PC-3 (cell line): ENCODE measurements around the gene KCNC1. TPM values are rescaled to one million over a fixed set of nuclear protein-coding genes. Genes with fewer than 3 reads are reported as not detected.

Experiments
- ATAC-seq: fragments of 200-7000 bp; cut with Tn5 transposase; 2 replicates; pipeline ENCODE4 v1.9.1; 2020; ENCODE audit warnings: mild to moderate bottlenecking, moderate library complexity
- BruUV-seq: library from RNA; stranded (reverse); fragments of 400-500 nt; replicated peaks from 2 replicates; lab custom pipeline; 2021; lab: Mats Ljungman, UMichigan
- CTCF ChIA-PET: fragments of 300-600 bp; sonication (Branson Sonifier 250); formaldehyde crosslinking; loops from one replicate; lab custom pipeline; 2022; ENCODE audit warnings: antibody characterized with exemption; lab: Charles Lee
- POLR2A ChIA-PET: fragments of 300-600 bp; sonication (Branson Sonifier 250); formaldehyde crosslinking; loops from one replicate; lab custom pipeline; 2022; ENCODE audit warnings: antibody characterized with exemption; ENCODE audit not compliant: unreplicated experiment; lab: Charles Lee
- DNase-seq: peaks from one replicate; pipeline ENCODE4 v3.0.0-alpha.2; 2015
- H2AFZ ChIP-seq: fragments of 300-600 bp; sonication (generic); 2 replicates; pipeline ENCODE4 v1.6.0; 2016; ENCODE audit warnings: antibody characterized with exemption, low read length
- H3F3A ChIP-seq: fragments of 300-600 bp; sonication (generic); one replicate; pipeline ENCODE4 v1.6.0; 2017; ENCODE audit warnings: antibody characterized with exemption, low read length, control low read depth, mild to moderate bottlenecking; ENCODE audit not compliant: unreplicated experiment
- H3K27ac ChIP-seq: fragments of 300-600 bp; sonication (generic); 2 replicates; pipeline ENCODE4 v1.5.1; 2016; ENCODE audit warnings: mild to moderate bottlenecking, low read length
- H3K27me3 ChIP-seq: fragments of 300-600 bp; sonication (generic); 2 replicates; pipeline ENCODE4 v1.6.1; 2016; ENCODE audit warnings: low read length, mixed read lengths
- H3K36me3 ChIP-seq: fragments of 300-600 bp; sonication (generic); 2 replicates; pipeline ENCODE4 v1.6.1; 2016; ENCODE audit warnings: low read depth, mixed run types, low read length, mixed read lengths
- H3K4me1 ChIP-seq: fragments of 300-600 bp; sonication (generic); 2 replicates; pipeline ENCODE4 v1.5.1; 2016; ENCODE audit warnings: low read length; ENCODE audit not compliant: insufficient read depth
- H3K4me2 ChIP-seq: fragments of 300-600 bp; sonication (generic); 2 replicates; pipeline ENCODE4 v1.6.0; 2016; ENCODE audit warnings: low read length
- H3K4me3 ChIP-seq: fragments of 300-600 bp; sonication (generic); 2 replicates; pipeline ENCODE4 v1.5.1; 2016; ENCODE audit warnings: mild to moderate bottlenecking, low read length, mixed read lengths
- H3K79me2 ChIP-seq: fragments of 300-600 bp; sonication (generic); 2 replicates; pipeline ENCODE4 v1.6.1; 2017; ENCODE audit warnings: low read length, mixed read lengths
- H3K9ac ChIP-seq: fragments of 300-600 bp; sonication (generic); 2 replicates; pipeline ENCODE4 v1.6.0; 2016; ENCODE audit warnings: mild to moderate bottlenecking, low read length
- H3K9me2 ChIP-seq: fragments of 300-600 bp; sonication (generic); replicated peaks from 2 replicates; pipeline ENCODE4 v1.6.1; 2016; ENCODE audit warnings: mixed run types, low read length, mixed read lengths
- H3K9me3 ChIP-seq: fragments of 300-600 bp; sonication (generic); 2 replicates; pipeline ENCODE4 v1.6.1; 2016; ENCODE audit warnings: low read length, mixed read lengths
- H4K20me1 ChIP-seq: fragments of 300-600 bp; sonication (generic); 2 replicates; pipeline ENCODE4 v1.6.1; 2016; ENCODE audit warnings: low read length, mixed read lengths
- CTCF ChIP-seq: fragments of 300-600 bp; sonication (generic); conservative IDR thresholded peaks from 2 replicates; pipeline ENCODE4 v1.5.1; 2017; ENCODE audit warnings: antibody characterized with exemption, low read depth, mild to moderate bottlenecking, low read length
- EZH2 ChIP-seq: fragments of 300-600 bp; sonication (generic); IDR thresholded peaks from one replicate; pipeline ENCODE4 v1.6.1; 2017; ENCODE audit warnings: antibody characterized with exemption, mild to moderate bottlenecking, low read length; ENCODE audit not compliant: unreplicated experiment
- EZH2phosphoT487 ChIP-seq: fragments of 300-600 bp; sonication (generic); IDR thresholded peaks from 2 replicates; pipeline ENCODE4 v1.6.1; 2018; ENCODE audit warnings: mild to moderate bottlenecking, antibody characterized with exemption, low read length, borderline replicate concordance
- intact Hi-C: fragments of 100-400 bp; cut with micrococcal nuclease; formaldehyde crosslinking; loops from 2 replicates; pipeline ENCODE4 v1.9.0; 2023
- total RNA-seq: library from RNA; depleted of rRNA; stranded (reverse); fragments of >200 nt; gene quantifications from 2 replicates; pipeline ENCODE4 v1.2.3, GENCODE V29; 2014

Gene KCNC1
- total RNA-seq, 1 experiment from 2014 or later = not detected

- TF ChIP-seq EZH2phosphoT487 (no peak), EZH2 (no peak), CTCF (no peak)
- DNase-seq = no peak
- Histone ChIP-seq H4K20me1 (no peaks in the 10 kb centered on the region), H3F3A (peaks cover 5% of the 10 kb centered on the region), H3K9me2 (no peaks in the 10 kb centered on the region), H3K79me2 (no peaks in the 10 kb centered on the region), H3K36me3 (no peaks in the 10 kb centered on the region), H3K9me3 (no peaks in the 10 kb centered on the region), H3K27ac (no peak overlapping the region), H3K27me3 (no peaks in the 10 kb centered on the region), H3K4me1 (peaks cover 15% of the 10 kb centered on the region), H3K4me2 (no peak overlapping the region), H2AFZ (no peak overlapping the region), H3K4me3 (no peak overlapping the region), H3K9ac (no peak overlapping the region)
- intact Hi-C loops = loop anchor here (5.0 kb wide), 1 partner anchor 54 kb away; no protein-coding TSS in a partner anchor
- BruUV-seq = no TSS peak
- CTCF ChIA-PET = no interaction called here
- ATAC-seq = no peak
- POLR2A ChIA-PET = no interaction called here
These were observed 59.1 kb downstream of the KCNC1 start for GRCh38 chr11:17793642-17794170.

GRCh38 chr11:17794981-17795380 is 60.4 kb downstream of the KCNC1 start:
- Histone ChIP-seq H4K20me1 (no peaks in the 10 kb centered on the region), H3K36me3 (no peaks in the 10 kb centered on the region), H3K4me1 (peaks cover 15% of the 10 kb centered on the region), H3K9me3 (no peaks in the 10 kb centered on the region), H3K9ac (no peak overlapping the region), H3K4me2 (no peak overlapping the region), H3K9me2 (no peaks in the 10 kb centered on the region), H3K79me2 (no peaks in the 10 kb centered on the region), H3K27ac (no peak overlapping the region), H2AFZ (no peak overlapping the region), H3F3A (peaks cover 5% of the 10 kb centered on the region), H3K27me3 (no peaks in the 10 kb centered on the region), H3K4me3 (no peak overlapping the region)
- ChIA-PET CTCF (no interaction called here), POLR2A (no interaction called here)
- BruUV-seq = no TSS peak
- DNase-seq (no peak), ATAC-seq (no peak)
- intact Hi-C loops = loop anchor here (5.0 kb wide), 1 partner anchor 52 kb away; no protein-coding TSS in a partner anchor
- TF ChIP-seq EZH2 (no peak), EZH2phosphoT487 (no peak), CTCF (no peak)

GRCh38 chr11:17796154-17796553 is 61.6 kb downstream of the KCNC1 start:
- Histone ChIP-seq H3K4me3 (no peak overlapping the region), H3K79me2 (no peaks in the 10 kb centered on the region), H3F3A (no peaks in the 10 kb centered on the region), H3K9me3 (no peaks in the 10 kb centered on the region), H3K4me2 (no peak overlapping the region), H3K9ac (no peak overlapping the region), H3K27me3 (no peaks in the 10 kb centered on the region), H3K4me1 (peaks cover 3% of the 10 kb centered on the region), H2AFZ (no peak overlapping the region), H3K9me2 (no peaks in the 10 kb centered on the region), H4K20me1 (no peaks in the 10 kb centered on the region), H3K27ac (no peak overlapping the region), H3K36me3 (no peaks in the 10 kb centered on the region)
- no TSS peak for BruUV-seq
- ChIA-PET POLR2A (no interaction called here), CTCF (no interaction called here)
- intact Hi-C loops = no loop called here
- TF ChIP-seq EZH2phosphoT487 (no peak), EZH2 (no peak), CTCF (no peak)
- DNase-seq = no peak
- no peak for ATAC-seq
